DMS114 treated with DMSO at 0.1 percent for 48 hours (cell line): Measurements from ENCODE around the gene CRTAP.
"Not testable (repeated sequence)": the region's sequence is repeated elsewhere in the genome, so short reads cannot be mapped to it uniquely, and the experiment has no call there.

Experiments
- DNase-seq: peaks from one replicate; lab custom pipeline; 2025; ENCODE audit not compliant: unreplicated experiment; lab: John Stamatoyannopoulos, UW

Gene CRTAP

DNA sequence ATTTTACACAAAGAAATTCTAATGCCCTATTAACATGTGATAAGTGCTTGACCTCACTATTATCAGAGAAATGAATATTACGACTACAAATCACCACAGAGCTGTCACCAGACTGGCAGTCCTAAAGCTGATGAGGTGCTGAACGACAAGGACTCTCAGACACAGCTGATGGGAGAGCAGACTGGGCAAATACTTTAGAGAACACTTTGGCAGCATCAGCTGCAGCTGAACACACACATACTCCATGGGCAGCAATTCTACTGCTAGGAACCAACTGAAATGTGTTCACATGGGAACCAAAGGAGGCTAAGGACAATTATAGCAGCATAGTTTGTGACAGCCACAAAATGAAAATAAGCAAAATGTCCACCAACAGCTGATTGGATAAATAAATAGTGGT, 59.3 kb downstream of the CRTAP start:
- DNase-seq: no peak

DNA sequence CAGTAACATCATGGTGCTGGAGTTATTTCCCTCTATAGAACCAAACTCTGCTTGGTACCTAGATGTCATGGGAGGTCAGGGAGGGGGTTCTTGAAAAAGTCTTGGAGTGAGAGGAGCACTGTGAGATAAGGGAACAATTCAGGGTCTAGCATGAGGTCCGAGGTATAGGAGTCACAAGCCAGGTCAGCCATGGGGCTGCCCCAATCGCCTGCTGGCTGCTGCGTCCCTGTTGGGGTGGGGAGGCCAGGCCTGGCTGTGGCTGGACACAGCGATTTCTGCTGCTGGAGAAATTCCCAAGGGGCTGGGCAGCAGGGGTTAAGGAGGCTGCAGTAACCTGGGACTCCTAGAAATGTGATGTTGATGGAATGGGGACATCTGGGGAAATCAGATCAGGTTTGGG, 59.9 kb downstream of the CRTAP start:
- no peak for DNase-seq

DNA sequence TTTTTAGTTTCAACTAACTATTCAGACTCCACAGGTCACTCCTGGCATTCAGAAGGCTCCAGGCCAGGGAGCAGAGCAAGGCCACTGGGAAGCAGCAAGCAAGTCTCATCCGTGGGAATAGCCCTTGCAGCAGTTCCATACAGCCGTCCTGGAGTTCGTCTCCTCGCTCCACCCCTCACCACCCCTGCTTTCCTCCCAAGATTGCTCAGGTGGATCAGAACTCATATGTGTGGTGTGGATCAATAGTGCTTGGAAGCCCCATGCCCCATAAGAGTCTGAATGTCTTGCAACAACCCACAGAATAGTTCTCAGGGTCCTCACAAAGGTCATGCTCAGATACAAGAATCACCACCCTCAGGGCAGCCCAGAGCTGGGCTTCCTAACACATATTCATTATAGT, 60.3 kb downstream of the CRTAP start:
- DNase-seq: no peak

DNA sequence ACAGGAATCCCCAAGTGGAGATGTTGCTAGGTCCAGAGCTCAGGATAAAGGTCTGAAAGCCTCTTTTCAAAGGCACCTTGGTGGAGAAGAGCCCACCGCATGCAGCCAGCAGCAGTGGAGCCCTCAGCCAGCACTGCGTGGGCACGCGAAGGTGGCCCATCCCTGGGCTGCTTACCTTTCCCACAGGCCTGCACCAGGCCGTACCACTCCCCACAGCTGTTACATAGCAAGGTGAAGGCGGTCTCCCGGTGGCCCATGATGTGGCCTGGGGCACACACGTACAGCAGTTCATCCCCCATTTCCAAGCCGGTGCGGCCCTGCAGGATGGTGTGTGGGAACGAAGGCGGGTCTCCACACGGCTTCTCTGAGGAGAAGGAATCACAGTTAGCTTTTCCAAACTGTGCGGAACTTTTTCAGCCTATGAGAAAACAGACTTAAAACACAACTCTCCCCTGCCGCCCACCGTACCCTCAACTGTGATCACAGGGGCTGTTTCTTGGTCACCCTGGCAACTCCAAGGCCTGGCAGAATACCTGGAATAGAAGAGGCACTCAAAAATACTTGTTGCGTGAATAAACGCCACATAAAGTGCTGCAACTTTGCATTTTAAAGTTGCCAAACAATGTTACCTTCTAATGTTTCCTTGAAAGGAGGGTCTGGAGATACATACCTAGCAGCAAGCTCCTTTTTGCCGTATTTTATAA, 61.0 kb downstream of the CRTAP start:
- no peak for DNase-seq

DNA sequence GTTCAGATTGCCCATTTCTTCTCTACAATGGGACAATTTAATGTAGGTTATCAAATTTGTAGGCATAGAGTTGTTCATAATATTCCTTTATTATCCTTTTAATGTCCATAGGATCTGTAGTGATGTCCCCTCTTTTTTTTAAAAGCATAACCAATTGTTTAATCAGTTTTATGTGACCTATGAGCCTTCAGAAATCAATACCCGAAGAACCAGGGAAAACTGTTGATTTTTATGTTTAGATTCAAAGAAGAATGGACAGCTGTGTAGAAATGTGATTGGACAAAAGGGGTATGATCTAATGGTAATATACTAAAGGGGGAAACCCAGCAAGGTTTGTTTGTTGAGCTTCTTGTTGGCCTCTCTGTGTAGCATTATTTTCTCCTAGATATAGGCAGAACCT, 65.3 kb downstream of the CRTAP start:
- DNase-seq: no peak

DNA sequence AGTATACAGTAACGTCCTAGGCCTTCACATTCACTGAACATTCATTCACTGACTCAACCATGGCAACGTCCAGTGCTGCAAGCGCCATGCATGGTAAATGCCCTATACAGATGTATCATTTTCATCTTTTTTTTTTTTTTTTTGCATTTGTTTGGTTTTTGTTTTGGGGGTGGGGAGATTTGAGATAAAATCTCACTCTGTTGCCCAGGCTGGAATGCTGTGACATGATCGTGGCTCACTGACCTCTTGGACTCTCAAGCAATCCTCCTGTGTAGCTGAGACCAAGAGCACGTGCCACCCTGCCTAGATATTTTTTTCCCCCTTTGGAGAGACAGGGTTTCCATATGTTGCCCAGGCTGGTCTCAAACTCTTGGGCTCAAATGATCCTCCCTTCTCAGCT, 67.4 kb downstream of the CRTAP start:
- DNase-seq: no peak

DNA sequence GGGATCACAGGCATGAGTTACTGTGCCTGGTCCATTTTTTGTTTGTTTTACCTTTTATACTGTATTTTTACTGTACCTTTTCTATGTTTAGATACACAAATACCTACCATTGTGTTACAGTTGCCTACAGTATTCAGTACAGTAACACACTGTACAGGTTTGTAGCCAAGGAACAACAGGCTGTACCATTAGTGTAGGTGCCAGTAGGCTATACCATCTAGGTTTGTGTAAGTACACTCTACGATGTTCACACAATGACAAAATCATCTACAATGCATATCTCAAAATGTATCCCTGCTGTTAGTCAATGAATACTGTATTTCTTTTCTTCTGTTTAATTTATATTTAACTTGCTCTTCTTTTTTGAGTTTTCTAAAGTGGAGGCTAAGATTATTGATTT, 67.8 kb downstream of the CRTAP start:
- DNase-seq: not testable (repeated sequence)

DNA sequence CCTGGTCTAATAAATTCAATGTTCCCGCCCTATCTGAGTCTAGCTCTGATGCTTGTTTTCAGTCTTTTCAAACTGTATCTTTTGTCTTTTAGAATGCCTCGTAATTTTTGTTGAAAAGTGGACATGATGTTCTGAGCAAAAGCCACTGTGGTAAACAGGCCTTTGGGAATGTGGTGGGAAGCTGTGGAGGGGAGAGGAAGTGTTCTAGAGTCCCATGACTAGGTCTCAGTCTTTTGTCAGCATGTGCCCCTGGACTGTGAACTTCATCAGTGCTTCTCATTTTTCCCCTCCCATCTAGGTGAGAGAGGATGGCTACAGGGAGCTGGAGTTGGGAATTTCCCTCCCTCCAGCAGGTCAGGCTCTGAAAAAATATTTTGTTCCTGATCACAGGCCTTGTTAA, 71.0 kb downstream of the CRTAP start:
- no peak for DNase-seq

DNA sequence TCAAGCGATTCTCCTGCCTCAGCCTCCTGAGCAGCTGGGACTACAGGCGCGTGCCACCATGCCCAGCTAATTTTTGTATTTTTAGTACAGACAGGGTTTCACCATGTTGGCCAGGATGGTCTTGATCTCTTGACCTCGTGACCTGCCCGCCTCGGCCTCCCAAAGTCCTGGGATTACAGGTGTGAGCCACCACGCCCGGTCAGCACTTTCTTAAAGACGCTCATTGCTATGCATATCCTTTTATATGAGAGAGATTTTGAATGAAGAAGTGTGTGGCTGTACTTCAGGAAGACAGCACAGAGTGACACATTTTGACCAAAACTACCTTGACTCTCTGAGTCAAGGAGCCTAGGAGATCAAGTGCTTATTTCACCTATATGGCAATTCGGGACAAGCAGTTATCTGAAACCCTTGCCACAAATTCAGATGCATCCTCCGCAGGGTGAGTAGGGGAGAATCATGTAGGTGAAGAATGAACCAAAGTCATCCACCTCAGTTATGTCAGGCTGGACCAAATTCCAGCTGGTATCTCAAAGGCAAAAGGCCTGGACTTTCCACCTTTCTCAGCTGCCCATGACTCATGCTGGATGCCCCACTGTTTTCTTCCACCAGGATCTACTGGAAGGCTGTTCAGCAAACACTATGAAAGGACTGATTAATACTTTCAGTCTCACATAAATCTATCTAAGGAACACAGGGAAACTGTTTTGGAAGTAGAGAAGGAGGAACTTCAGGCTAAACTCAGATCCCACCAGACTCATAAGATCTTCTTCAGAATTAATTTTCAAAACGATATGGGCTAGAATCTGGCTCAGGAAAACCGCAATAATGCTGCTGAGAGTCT, 72.9 kb downstream of the CRTAP start:
- no peak for DNase-seq

DNA sequence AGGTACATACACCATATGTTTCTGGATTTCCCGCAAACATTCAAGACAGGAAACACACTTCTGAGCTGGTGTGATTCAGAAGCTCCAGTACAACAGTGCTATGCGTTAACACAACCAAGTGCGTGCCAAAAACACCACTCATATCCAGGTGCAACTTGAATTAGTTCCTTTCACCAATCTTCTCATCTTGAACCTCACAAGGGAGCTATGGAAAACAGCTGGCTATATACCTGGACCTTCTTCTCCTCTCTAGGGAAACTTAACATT, 73.5 kb downstream of the CRTAP start:
- DNase-seq: no peak

DNA sequence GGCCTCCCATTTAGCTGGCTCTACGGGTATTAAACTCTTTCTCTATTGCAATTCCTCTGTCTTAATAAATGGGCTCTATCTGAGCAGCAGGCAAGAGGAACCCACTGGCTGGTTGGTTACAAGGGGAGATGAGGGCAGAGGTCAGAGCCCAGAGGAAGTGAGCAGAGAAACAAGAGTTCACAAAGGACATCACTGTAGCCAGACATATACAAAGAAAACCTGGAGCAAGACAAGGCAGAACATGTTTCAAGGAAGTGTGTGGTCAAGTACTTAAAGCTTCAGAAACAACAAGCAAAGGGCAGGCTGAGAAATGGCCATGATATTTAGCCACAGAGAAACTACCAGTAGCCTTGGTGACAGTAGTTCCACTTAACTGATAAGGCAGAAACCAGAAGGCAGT, 80.5 kb downstream of the CRTAP start:
- DNase-seq: no peak

DNA sequence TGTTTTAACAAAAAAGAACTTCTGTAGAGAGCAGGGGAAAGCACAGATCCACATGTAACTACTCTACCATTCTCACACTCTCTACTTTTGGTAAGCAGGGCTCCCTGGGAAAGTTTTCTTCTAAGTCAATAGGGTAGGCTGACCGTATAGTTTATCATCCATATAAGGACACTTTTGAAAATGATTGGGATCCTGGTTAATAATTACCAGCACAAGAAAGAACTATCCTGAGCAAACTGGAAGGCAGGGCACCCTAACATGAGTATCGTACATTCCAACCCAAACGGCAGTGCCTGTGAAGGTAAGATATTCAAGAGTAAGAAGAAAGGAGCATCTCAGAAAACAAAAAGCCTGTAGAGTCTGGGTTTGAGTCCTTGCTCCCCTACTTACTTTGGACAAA, 82.7 kb downstream of the CRTAP start:
- DNase-seq: no peak
